Breast epithelium (tissue), 3 donors: ENCODE data around the gene OR7A17.

Source experiments
- POLR2A ChIP-seq: fragments of 450-650 bp; IDR thresholded peaks from one replicate; pipeline ENCODE4 v1.6.1; 2016; ENCODE audit warnings: antibody characterized with exemption, mild to moderate bottlenecking, moderate library complexity
- POLR2AphosphoS5 ChIP-seq, 3 donors: sonication (generic); formaldehyde crosslinking; IDR thresholded peaks; one replicate each; pipeline ENCODE4 v1.6.1; 2017; ENCODE audit warnings: antibody characterized with exemption in 3 of 3
- TF ChIP-seq, protein P1 (sequence below), 3 donors: fragments of 450-650 bp; IDR thresholded peaks; one replicate each; pipeline ENCODE4 v1.5.1; 2016 to 2017; ENCODE audit warnings: antibody characterized with exemption in 3 of 3, mild to moderate bottlenecking in 3 of 3, moderate library complexity in 3 of 3

DNA sequence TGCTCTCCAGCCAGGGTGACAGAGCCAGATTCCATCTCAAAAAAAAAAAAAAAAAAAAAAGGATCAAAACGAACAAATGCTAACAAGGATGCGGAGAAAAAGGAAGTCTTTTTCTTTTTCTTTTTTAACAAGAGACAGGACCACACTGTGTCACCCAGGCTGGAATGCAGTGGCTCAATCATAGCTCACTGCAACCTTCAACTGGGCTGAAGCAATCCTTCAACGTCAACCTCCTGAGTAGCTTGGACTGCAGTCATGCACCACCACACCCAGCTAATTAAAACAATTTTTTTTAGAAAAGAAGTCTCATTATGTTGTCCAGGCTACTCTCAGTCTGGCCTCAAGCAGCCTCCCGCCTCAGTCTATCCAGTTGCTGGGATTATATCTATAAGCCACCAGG lies 20.8 kb upstream of the OR7A17 start:
- TF ChIP-seq POLR2AphosphoS5 (IDR thresholded peaks at IDR 0.05) (no peak), POLR2A (no peak)
- TF ChIP-seq, protein P1, sequence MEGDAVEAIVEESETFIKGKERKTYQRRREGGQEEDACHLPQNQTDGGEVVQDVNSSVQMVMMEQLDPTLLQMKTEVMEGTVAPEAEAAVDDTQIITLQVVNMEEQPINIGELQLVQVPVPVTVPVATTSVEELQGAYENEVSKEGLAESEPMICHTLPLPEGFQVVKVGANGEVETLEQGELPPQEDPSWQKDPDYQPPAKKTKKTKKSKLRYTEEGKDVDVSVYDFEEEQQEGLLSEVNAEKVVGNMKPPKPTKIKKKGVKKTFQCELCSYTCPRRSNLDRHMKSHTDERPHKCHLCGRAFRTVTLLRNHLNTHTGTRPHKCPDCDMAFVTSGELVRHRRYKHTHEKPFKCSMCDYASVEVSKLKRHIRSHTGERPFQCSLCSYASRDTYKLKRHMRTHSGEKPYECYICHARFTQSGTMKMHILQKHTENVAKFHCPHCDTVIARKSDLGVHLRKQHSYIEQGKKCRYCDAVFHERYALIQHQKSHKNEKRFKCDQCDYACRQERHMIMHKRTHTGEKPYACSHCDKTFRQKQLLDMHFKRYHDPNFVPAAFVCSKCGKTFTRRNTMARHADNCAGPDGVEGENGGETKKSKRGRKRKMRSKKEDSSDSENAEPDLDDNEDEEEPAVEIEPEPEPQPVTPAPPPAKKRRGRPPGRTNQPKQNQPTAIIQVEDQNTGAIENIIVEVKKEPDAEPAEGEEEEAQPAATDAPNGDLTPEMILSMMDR (IDR thresholded peaks at IDR 0.05) = no peak
